Astrocyte (in vitro differentiated cells and primary cell): ENCODE measurements around the gene COL27A1.

Source experiments
- EZH2 ChIP-seq: IDR thresholded peaks from 2 replicates; pipeline ENCODE4 v1.6.1; 2012; ENCODE audit warnings: mild to moderate bottlenecking, low read length, inconsistent platforms; ENCODE audit not compliant: insufficient read depth
- TF ChIP-seq, protein P1 (sequence below): IDR thresholded peaks from 2 replicates; pipeline ENCODE4 v1.5.1; 2011; ENCODE audit warnings: low read depth, mild to moderate bottlenecking, inconsistent platforms, low read length, moderate library complexity; ENCODE audit not compliant: insufficient read depth

DNA sequence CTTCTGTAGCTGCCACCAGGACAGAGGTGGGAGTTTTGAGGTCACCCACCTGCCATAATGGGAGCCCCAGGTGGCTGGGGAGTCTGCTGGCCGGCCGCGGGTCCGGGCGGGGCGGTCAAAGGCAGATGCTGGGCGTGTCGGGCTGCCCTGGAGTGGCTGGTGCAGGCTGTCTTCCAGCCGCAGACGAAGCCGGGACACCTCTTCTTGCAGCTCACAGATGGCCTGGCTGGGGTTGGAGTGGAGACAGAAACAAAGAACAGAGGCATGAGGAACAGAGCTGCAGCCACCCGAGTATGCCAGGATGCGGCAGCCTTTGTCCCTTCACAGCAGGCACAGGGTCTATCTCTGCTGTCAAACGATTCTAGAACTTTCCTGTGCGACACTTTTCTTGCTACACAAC, 192.3 kb downstream of the COL27A1 start:
- TF ChIP-seq, protein P1, sequence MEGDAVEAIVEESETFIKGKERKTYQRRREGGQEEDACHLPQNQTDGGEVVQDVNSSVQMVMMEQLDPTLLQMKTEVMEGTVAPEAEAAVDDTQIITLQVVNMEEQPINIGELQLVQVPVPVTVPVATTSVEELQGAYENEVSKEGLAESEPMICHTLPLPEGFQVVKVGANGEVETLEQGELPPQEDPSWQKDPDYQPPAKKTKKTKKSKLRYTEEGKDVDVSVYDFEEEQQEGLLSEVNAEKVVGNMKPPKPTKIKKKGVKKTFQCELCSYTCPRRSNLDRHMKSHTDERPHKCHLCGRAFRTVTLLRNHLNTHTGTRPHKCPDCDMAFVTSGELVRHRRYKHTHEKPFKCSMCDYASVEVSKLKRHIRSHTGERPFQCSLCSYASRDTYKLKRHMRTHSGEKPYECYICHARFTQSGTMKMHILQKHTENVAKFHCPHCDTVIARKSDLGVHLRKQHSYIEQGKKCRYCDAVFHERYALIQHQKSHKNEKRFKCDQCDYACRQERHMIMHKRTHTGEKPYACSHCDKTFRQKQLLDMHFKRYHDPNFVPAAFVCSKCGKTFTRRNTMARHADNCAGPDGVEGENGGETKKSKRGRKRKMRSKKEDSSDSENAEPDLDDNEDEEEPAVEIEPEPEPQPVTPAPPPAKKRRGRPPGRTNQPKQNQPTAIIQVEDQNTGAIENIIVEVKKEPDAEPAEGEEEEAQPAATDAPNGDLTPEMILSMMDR: no peak
- TF ChIP-seq EZH2: no peak
